Liver (tissue), 3 donors: Measurements from ENCODE around the gene KCNS3.

Source experiments
- GABPA ChIP-seq, 2 donors: IDR thresholded peaks in 1 of 2; conservative IDR thresholded peaks in 1 of 2; 2 replicates each; pipeline ENCODE4 v1.6.1; 2016; ENCODE audit warnings: antibody characterized with exemption in 2 of 2, mild to moderate bottlenecking in 1 of 2, moderate library complexity in 1 of 2
- JUND ChIP-seq, 2 donors: IDR thresholded peaks; 2 replicates each; pipeline ENCODE4 v1.6.1; 2016; ENCODE audit warnings: antibody characterized with exemption in 2 of 2
- TF ChIP-seq, protein P1 (sequence below): fragments of 150-350 bp; IDR thresholded peaks from 2 replicates; pipeline ENCODE4 v1.5.1; 2017; ENCODE audit warnings: improper control_type of control experiment, low read depth, low read length; ENCODE audit not compliant: missing input control
- TF ChIP-seq, protein P2 (sequence below): IDR thresholded peaks from 2 replicates; pipeline ENCODE4 v1.6.1; 2016; ENCODE audit warnings: antibody characterized with exemption
- TF ChIP-seq, protein P3 (sequence below): IDR thresholded peaks from 2 replicates; pipeline ENCODE4 v1.6.1; 2016; ENCODE audit warnings: antibody characterized with exemption, mild to moderate bottlenecking
- donor health status: healthy.
- donor health status: healthy.

DNA sequence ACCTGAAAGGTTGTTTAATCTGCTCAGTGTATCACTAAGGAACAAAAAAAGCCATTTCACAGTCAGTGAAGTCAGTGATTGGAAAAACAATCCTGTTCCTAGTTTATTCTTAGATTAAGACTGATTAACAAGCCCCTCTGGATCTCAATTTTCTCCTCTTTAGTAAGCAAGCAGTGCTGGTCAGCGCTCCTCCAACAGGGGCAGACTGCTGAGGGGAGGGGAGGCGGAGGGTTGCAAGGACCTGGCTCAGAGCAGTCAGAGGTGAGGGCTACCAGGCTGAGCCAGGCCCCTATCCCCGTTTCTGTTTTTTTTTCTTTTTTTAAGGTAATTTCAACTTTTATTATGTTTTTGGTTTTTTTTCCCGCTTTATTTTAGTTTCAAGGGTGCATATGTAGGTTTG is 24.7 kb upstream of the KCNS3 start:
- TF ChIP-seq GABPA (IDR thresholded peaks at IDR 0.05 in 1 of 2, conservative IDR thresholded peaks at IDR 0.05 in 1 of 2): no peak
- TF ChIP-seq, protein P1, sequence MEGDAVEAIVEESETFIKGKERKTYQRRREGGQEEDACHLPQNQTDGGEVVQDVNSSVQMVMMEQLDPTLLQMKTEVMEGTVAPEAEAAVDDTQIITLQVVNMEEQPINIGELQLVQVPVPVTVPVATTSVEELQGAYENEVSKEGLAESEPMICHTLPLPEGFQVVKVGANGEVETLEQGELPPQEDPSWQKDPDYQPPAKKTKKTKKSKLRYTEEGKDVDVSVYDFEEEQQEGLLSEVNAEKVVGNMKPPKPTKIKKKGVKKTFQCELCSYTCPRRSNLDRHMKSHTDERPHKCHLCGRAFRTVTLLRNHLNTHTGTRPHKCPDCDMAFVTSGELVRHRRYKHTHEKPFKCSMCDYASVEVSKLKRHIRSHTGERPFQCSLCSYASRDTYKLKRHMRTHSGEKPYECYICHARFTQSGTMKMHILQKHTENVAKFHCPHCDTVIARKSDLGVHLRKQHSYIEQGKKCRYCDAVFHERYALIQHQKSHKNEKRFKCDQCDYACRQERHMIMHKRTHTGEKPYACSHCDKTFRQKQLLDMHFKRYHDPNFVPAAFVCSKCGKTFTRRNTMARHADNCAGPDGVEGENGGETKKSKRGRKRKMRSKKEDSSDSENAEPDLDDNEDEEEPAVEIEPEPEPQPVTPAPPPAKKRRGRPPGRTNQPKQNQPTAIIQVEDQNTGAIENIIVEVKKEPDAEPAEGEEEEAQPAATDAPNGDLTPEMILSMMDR: no peak
- no peak for TF ChIP-seq JUND (IDR thresholded peaks at IDR 0.05)
- TF ChIP-seq, protein P2, sequence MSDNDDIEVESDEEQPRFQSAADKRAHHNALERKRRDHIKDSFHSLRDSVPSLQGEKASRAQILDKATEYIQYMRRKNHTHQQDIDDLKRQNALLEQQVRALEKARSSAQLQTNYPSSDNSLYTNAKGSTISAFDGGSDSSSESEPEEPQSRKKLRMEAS: no peak
- TF ChIP-seq, protein P3, sequence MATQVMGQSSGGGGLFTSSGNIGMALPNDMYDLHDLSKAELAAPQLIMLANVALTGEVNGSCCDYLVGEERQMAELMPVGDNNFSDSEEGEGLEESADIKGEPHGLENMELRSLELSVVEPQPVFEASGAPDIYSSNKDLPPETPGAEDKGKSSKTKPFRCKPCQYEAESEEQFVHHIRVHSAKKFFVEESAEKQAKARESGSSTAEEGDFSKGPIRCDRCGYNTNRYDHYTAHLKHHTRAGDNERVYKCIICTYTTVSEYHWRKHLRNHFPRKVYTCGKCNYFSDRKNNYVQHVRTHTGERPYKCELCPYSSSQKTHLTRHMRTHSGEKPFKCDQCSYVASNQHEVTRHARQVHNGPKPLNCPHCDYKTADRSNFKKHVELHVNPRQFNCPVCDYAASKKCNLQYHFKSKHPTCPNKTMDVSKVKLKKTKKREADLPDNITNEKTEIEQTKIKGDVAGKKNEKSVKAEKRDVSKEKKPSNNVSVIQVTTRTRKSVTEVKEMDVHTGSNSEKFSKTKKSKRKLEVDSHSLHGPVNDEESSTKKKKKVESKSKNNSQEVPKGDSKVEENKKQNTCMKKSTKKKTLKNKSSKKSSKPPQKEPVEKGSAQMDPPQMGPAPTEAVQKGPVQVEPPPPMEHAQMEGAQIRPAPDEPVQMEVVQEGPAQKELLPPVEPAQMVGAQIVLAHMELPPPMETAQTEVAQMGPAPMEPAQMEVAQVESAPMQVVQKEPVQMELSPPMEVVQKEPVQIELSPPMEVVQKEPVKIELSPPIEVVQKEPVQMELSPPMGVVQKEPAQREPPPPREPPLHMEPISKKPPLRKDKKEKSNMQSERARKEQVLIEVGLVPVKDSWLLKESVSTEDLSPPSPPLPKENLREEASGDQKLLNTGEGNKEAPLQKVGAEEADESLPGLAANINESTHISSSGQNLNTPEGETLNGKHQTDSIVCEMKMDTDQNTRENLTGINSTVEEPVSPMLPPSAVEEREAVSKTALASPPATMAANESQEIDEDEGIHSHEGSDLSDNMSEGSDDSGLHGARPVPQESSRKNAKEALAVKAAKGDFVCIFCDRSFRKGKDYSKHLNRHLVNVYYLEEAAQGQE: no peak
